Heart left ventricle (tissue), 13 donors: ENCODE measurements around the gene NARF.

Source experiments
- POLR2A ChIP-seq, 2 donors: fragments of 450-650 bp; IDR thresholded peaks; one replicate each; pipeline ENCODE4 v1.6.1; 2017; ENCODE audit warnings: antibody characterized with exemption in 2 of 2, mild to moderate bottlenecking in 2 of 2, moderate library complexity in 2 of 2
- TF ChIP-seq, protein P1 (sequence below), 12 donors: fragments of 200-600 bp; sonication (generic) in 4 of 12; IDR thresholded peaks; one replicate each; pipeline versions ENCODE4 v1.5.0 to v1.8.0; 2018 to 2022; ENCODE audit warnings: antibody characterized with exemption in 12 of 12, mild to moderate bottlenecking in 5 of 12
- donor health status: ischemic (EF 13 %, LVEDD 7.1; RV severe dilation, severe dysfunction).
- donor health status: DM: no; HTN: yes; CAD: no.
- donor health status: DM: no; HTN: no; CAD: no.
- donor health status: ischemic (EF 25% LVEDD 6.9; RV normal size, moderate dysfunction).
- donor health status: ischemic (EF 25% LVEDD 5.7; RV mildly dilated, moderate dysfunction).
- donor health status: ischemic (EF 35%, LVEDD 5.7; RV mildly dilated, moderate dysfunction).
- donor health status: nonischemic (EF 11% LVEDD 7.7; RV severe dilation, severe dysfunction).
- donor health status: DM: yes; HTN: yes; CAD: no.
- donor health status: PGD.
- donor health status: ischemic (EF 29% LVEDD 5.4; RV normal size, mild dysfunction).
- donor health status: nonischemic (EF 23%, LVEDD 6.1; RV moderate dilation, normal function).

- TF ChIP-seq, protein P1, sequence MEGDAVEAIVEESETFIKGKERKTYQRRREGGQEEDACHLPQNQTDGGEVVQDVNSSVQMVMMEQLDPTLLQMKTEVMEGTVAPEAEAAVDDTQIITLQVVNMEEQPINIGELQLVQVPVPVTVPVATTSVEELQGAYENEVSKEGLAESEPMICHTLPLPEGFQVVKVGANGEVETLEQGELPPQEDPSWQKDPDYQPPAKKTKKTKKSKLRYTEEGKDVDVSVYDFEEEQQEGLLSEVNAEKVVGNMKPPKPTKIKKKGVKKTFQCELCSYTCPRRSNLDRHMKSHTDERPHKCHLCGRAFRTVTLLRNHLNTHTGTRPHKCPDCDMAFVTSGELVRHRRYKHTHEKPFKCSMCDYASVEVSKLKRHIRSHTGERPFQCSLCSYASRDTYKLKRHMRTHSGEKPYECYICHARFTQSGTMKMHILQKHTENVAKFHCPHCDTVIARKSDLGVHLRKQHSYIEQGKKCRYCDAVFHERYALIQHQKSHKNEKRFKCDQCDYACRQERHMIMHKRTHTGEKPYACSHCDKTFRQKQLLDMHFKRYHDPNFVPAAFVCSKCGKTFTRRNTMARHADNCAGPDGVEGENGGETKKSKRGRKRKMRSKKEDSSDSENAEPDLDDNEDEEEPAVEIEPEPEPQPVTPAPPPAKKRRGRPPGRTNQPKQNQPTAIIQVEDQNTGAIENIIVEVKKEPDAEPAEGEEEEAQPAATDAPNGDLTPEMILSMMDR (IDR thresholded peaks at IDR 0.05): no peak
- TF ChIP-seq POLR2A (IDR thresholded peaks at IDR 0.05): no peak
These were observed 11.5 kb downstream of the NARF start for GRCh38 chr17:82470065-82470464.
